SK-N-SH (cell line): Measurements from ENCODE around the gene KCTD21. TPM values are rescaled to one million over a fixed set of nuclear protein-coding genes. Genes with fewer than 3 reads are reported as not detected.

ENCODE experiments used
- CTCF ChIA-PET: fragments of 300-600, 350-600 bp; formaldehyde crosslinking; extraction: SDS; loops from one replicate; lab custom pipeline; 2021; lab: Yijun Ruan, JAX
- POLR2A ChIA-PET: fragments of 350-600 bp; sonication (Branson Sonifier 250); formaldehyde crosslinking; extraction: SDS; loops from one replicate; lab custom pipeline; 2020; ENCODE audit warnings: antibody characterized with exemption, inconsistent platforms; lab: Yijun Ruan, JAX
- DNase-seq: peaks from one replicate; pipeline ENCODE4 v3.0.0; 2012
- H2AFZ ChIP-seq: fragments of 200-600 bp; sonication (generic); 2 replicates; pipeline ENCODE4 v1.8.1; 2016; ENCODE audit warnings: antibody characterized with exemption, mild to moderate bottlenecking, low read depth
- H3F3A ChIP-seq: fragments of 200-600 bp; sonication (generic); replicated peaks from 2 replicates; pipeline ENCODE3; 2016; ENCODE audit warnings: antibody characterized with exemption, mild to moderate bottlenecking; ENCODE audit not compliant: insufficient read depth
- H3K27ac ChIP-seq, 2 experiments: fragments of 200-500 bp in 1 of 2; fragments of 200-600 bp in 1 of 2; sonication (Bioruptor generic) in 1 of 2; sonication (generic), shearing (Covaris generic) in 1 of 2; 2 replicates each; pipeline versions ENCODE4 v1.5.1 to v1.6.1; 2014 to 2016; ENCODE audit warnings: low read depth in 2 of 2, inconsistent platforms in 1 of 2, low read length in 1 of 2, mild to moderate bottlenecking in 1 of 2, mixed read lengths in 1 of 2
- H3K27me3 ChIP-seq: fragments of 200-600 bp; sonication (generic), shearing (Covaris generic); 2 replicates; pipeline ENCODE4 v1.6.1; 2016; ENCODE audit warnings: mixed run types; ENCODE audit not compliant: insufficient read depth
- H3K36me3 ChIP-seq, 2 experiments: fragments of 200-500 bp in 1 of 2; fragments of 200-600 bp in 1 of 2; sonication (Bioruptor generic) in 1 of 2; sonication (generic) in 1 of 2; replicated peaks in 1 of 2; 2 replicates each; pipeline versions ENCODE3 to v1.5.1; 2014 to 2016; ENCODE audit warnings: low read length in 1 of 2, mild to moderate bottlenecking in 1 of 2; ENCODE audit not compliant: insufficient read depth in 2 of 2, control insufficient read depth in 1 of 2
- H3K4me1 ChIP-seq, 2 experiments: fragments of 200-500 bp in 1 of 2; fragments of 200-600 bp in 1 of 2; sonication (Bioruptor generic) in 1 of 2; sonication (generic), shearing (Covaris generic) in 1 of 2; 2 replicates each; pipeline versions ENCODE4 v1.5.1 to v1.6.1; 2014 to 2016; ENCODE audit warnings: low read depth in 1 of 2, low read length in 1 of 2, mixed run types in 1 of 2; ENCODE audit not compliant: insufficient read depth in 2 of 2, control insufficient read depth in 1 of 2
- H3K4me2 ChIP-seq: fragments of 200-600 bp; sonication (generic), shearing (Covaris generic); 2 replicates; pipeline ENCODE4 v1.6.1; 2017; ENCODE audit warnings: mixed run types
- H3K4me3 ChIP-seq, 2 experiments: fragments of 200-500 bp in 1 of 2; fragments of 200-600 bp in 1 of 2; sonication (Bioruptor generic) in 1 of 2; sonication (generic), shearing (Covaris generic) in 1 of 2; 2 replicates each; pipeline versions ENCODE4 v1.5.1 to v1.8.1; 2014 to 2016; ENCODE audit warnings: low read depth in 2 of 2, inconsistent platforms in 1 of 2, low read length in 1 of 2, mild to moderate bottlenecking in 1 of 2, mixed read lengths in 1 of 2, moderate library complexity in 1 of 2
- H3K79me2 ChIP-seq: fragments of 200-600 bp; sonication (generic); 2 replicates; pipeline ENCODE4 v1.8.1; 2017; ENCODE audit warnings: mild to moderate bottlenecking; ENCODE audit not compliant: insufficient read depth
- H3K9ac ChIP-seq: fragments of 200-600 bp; sonication (generic); 2 replicates; pipeline ENCODE4 v1.6.1; 2017; ENCODE audit warnings: mixed run types
- H3K9me2 ChIP-seq: fragments of 200-600 bp; sonication (generic); 2 replicates; pipeline ENCODE4 v1.6.1; 2017; ENCODE audit warnings: mixed run types
- H3K9me3 ChIP-seq: fragments of 200-600 bp; sonication (generic); 2 replicates; pipeline ENCODE4 v1.6.1; 2017; ENCODE audit warnings: mixed run types, mild to moderate bottlenecking, moderate library complexity
- H4K20me1 ChIP-seq: fragments of 200-600 bp; sonication (generic); 2 replicates; pipeline ENCODE4 v1.6.1; 2017; ENCODE audit warnings: mild to moderate bottlenecking, mixed run types; ENCODE audit not compliant: insufficient read depth
- ELF1 ChIP-seq: IDR thresholded peaks from 2 replicates; pipeline ENCODE4 v1.4.0; 2012
- FOXJ3 ChIP-seq: sonication (generic); formaldehyde crosslinking; IDR thresholded peaks from 2 replicates; pipeline ENCODE4 v1.5.1; 2020; ENCODE audit warnings: mild to moderate bottlenecking, missing genetic modification reagents
- IRF3 ChIP-seq: fragments of 150-350 bp; IDR thresholded peaks from 2 replicates; pipeline ENCODE4 v1.6.1; 2016; ENCODE audit warnings: mild to moderate bottlenecking, low read depth, low read length
- RAD21 ChIP-seq: IDR thresholded peaks from 2 replicates; pipeline ENCODE4 v1.6.1; 2012; ENCODE audit warnings: mild to moderate bottlenecking, low read length
- RCOR1 ChIP-seq: fragments of 150-350 bp; IDR thresholded peaks from 2 replicates; pipeline ENCODE4 v1.6.1; 2017; ENCODE audit warnings: antibody characterized with exemption, low read length
- SIN3A ChIP-seq: IDR thresholded peaks from 2 replicates; pipeline ENCODE4 v1.6.1; 2012; ENCODE audit warnings: low read depth, mild to moderate bottlenecking, low read length, moderate library complexity, borderline replicate concordance
- SMC3 ChIP-seq: IDR thresholded peaks from 2 replicates; pipeline ENCODE4 v1.6.1; 2012; ENCODE audit warnings: low read depth, low read length, improper control_type of control experiment
- USF2 ChIP-seq: fragments of 150-350 bp; IDR thresholded peaks from 2 replicates; pipeline ENCODE4 v1.6.1; 2017; ENCODE audit warnings: antibody characterized with exemption, low read length, low read depth, borderline replicate concordance
- whole genome bisulfite sequencing: methylation state at CpG from one replicate; pipeline ENCODE4 v1.1.6; 2017; ENCODE audit warnings: low lambda C conversion rate; 5-methylcytosine and 5-hydroxymethylcytosine counted together
- polyA plus RNA-seq, 3 experiments: library from polyadenylated mRNA; depleted of rRNA; stranded (reverse); fragments of >200 nt; gene quantifications; 2 replicates each; pipeline ENCODE4 v1.2.3, GENCODE V29; 2012

Gene KCTD21
- polyA plus RNA-seq, 1 of the 3 experiments (the other 2 are of a cell fraction): 5.0 TPM

GRCh38 chr11:78160557-78160956, 27.9 kb downstream of the KCTD21 start:
- WGBS: 89% methylated on average over 1 of the region's 1 CpG
- no peak for DNase-seq
- Histone ChIP-seq H3K9ac (no peak overlapping the region), H4K20me1 (no peaks in the 10 kb centered on the region), H3K9me3 (no peaks in the 10 kb centered on the region)
- TF ChIP-seq RAD21 (no peak), SMC3 (no peak), SIN3A (no peak), ELF1 (no peak), IRF3 (no peak)
- TF ChIP-seq, all 33 proteins: peak for 0
- no peak overlapping the region for H3K27ac ChIP-seq
- H3K9me2 ChIP-seq: no peaks in the 10 kb centered on the region
- H3K4me1 ChIP-seq: peaks cover 0 to 25% of the 10 kb centered on the region in 2 experiments; a peak in 1 of 4 replicates
- no peak overlapping the region for H3K4me2 ChIP-seq
- no peak overlapping the region for H3K4me3 ChIP-seq
- no peak overlapping the region for H2AFZ ChIP-seq
- CTCF ChIA-PET: interaction anchor here (1.0 to 1.9 kb wide), 2 partner anchors 20 to 404 kb away, joined by 3 to 8 read pairs; no protein-coding TSS in a partner anchor
- POLR2A ChIA-PET: no interaction called here
- H3F3A ChIP-seq: no peaks in the 10 kb centered on the region
- H3K36me3 ChIP-seq: no peaks in the 10 kb centered on the region
- H3K27me3 ChIP-seq: no peaks in the 10 kb centered on the region
- H3K79me2 ChIP-seq: no peaks in the 10 kb centered on the region

GRCh38 chr11:78158987-78159652, 29.3 kb downstream of the KCTD21 start:
- Histone ChIP-seq H3K4me2 (no peak overlapping the region), H4K20me1 (no peaks in the 10 kb centered on the region), H2AFZ (no peak overlapping the region), H3K4me3 (no peak overlapping the region), H3F3A (no peaks in the 10 kb centered on the region), H3K79me2 (no peaks in the 10 kb centered on the region), H3K4me1 (peaks cover 0 to 25% of the 10 kb centered on the region in 2 experiments; a peak in 1 of 4 replicates), H3K27me3 (no peaks in the 10 kb centered on the region), H3K9ac (no peak overlapping the region), H3K9me3 (no peaks in the 10 kb centered on the region), H3K36me3 (no peaks in the 10 kb centered on the region), H3K27ac (no peak overlapping the region), H3K9me2 (no peaks in the 10 kb centered on the region)
- TF ChIP-seq FOXJ3 (CRISPR knock-in tag) (no peak), USF2 (no peak), RCOR1 (no peak)
- WGBS: 66% methylated on average over 6 of the region's 6 CpGs
- DNase-seq: no peak
- ChIA-PET CTCF (no interaction called here), POLR2A (no interaction called here)
